ENCODE results near the gene ZNF324.

GRCh38 chr19:58483776-58484175 lies 16.9 kb downstream of the ZNF324 start:
- no peak for TF ChIP-seq CTCF (conservative IDR thresholded peaks at IDR 0.05; ENCODE audit: low read length)
- TF ChIP-seq EZH2phosphoT487 (IDR thresholded peaks at IDR 0.05; ENCODE audit: borderline replicate concordance, low read depth, low read length) = no peak
